Measurements from ENCODE around the gene TRIM6.

- no peak for TF ChIP-seq CTCF (conservative IDR thresholded peaks at IDR 0.05; ENCODE audit: low read depth, low read length)
- no peak for TF ChIP-seq EZH2 (IDR thresholded peaks at IDR 0.05; ENCODE audit: low read length, unreplicated experiment)
Measured at GRCh38 chr11:5547982-5548381, 48.5 kb upstream of the TRIM6 start.

Data from PC-3 (cell line).